Common myeloid progenitor, CD34-positive (primary cell): ENCODE measurements around the gene YOD1.

Experiments used
- CTCF ChIA-PET: fragments of 350-600 bp; sonication (Branson Sonifier 250); formaldehyde crosslinking; loops from one replicate; lab custom pipeline; 2021; ENCODE audit warnings: antibody characterized with exemption; lab: Charles Lee
- POLR2A ChIA-PET: fragments of 350-600 bp; sonication (Branson Sonifier 250); formaldehyde crosslinking; loops from one replicate; lab custom pipeline; 2021; ENCODE audit warnings: antibody characterized with exemption; lab: Charles Lee
- DNase-seq, 3 donors: peaks; one replicate each; pipeline versions ENCODE4 v3.0.0 to v3.0.0-alpha.2; 2013
- H3K27ac ChIP-seq, 2 experiments: 1 replicate in 1 of 2; 2 replicates in 1 of 2; pipeline ENCODE4 v1.7.0; 2013; ENCODE audit warnings: inconsistent platforms in 2 of 2, low read length in 2 of 2, mild to moderate bottlenecking in 2 of 2, low read depth in 1 of 2, moderate library complexity in 1 of 2; ENCODE audit not compliant: severe bottlenecking in 2 of 2, insufficient read depth in 1 of 2, poor library complexity in 1 of 2
- H3K27me3 ChIP-seq, 5 experiments: replicated peaks in 2 of 5; 1 replicate in 3 of 5; 2 replicates in 2 of 5; pipeline versions ENCODE4 v1.6.1 to v1.7.0; 2013; ENCODE audit warnings: low read length in 4 of 5, mild to moderate bottlenecking in 2 of 5, moderate library complexity in 2 of 5, inconsistent platforms in 1 of 5; ENCODE audit not compliant: insufficient read depth in 5 of 5, control insufficient read depth in 4 of 5
- H3K36me3 ChIP-seq, 4 experiments: 1 replicate in 2 of 4; 2 replicates in 2 of 4; pipeline versions ENCODE4 v1.6.1 to v1.7.0; 2013; ENCODE audit warnings: low read length in 3 of 4, control low read depth in 1 of 4, mild to moderate bottlenecking in 1 of 4; ENCODE audit not compliant: control insufficient read depth in 4 of 4, insufficient read depth in 4 of 4
- H3K4me1 ChIP-seq, 4 experiments: 1 replicate in 3 of 4; 2 replicates in 1 of 4; pipeline versions ENCODE4 v1.6.1 to v1.7.1; 2013; ENCODE audit warnings: low read length in 3 of 4, mild to moderate bottlenecking in 3 of 4, control low read depth in 1 of 4, inconsistent platforms in 1 of 4, moderate library complexity in 1 of 4; ENCODE audit not compliant: control insufficient read depth in 4 of 4, insufficient read depth in 4 of 4; ENCODE audit errors: control extremely low read depth in 1 of 4
- H3K4me3 ChIP-seq, 7 experiments: 1 replicate in 4 of 7; 2 replicates in 3 of 7; pipeline versions ENCODE4 v1.5.1 to v1.7.0; 2013; ENCODE audit warnings: mild to moderate bottlenecking in 7 of 7, low read length in 6 of 7, moderate library complexity in 6 of 7, inconsistent platforms in 2 of 7, low read depth in 2 of 7, control low read depth in 1 of 7; ENCODE audit not compliant: insufficient read depth in 4 of 7, control insufficient read depth in 1 of 7; ENCODE audit errors: extremely low read depth in 1 of 7
- H3K9me3 ChIP-seq, 5 experiments: 1 replicate in 4 of 5; 2 replicates in 1 of 5; pipeline versions ENCODE4 v1.6.1 to v1.7.1; 2013; ENCODE audit warnings: low read length in 4 of 5, mild to moderate bottlenecking in 2 of 5, inconsistent platforms in 1 of 5, low read depth in 1 of 5, moderate library complexity in 1 of 5; ENCODE audit not compliant: control insufficient read depth in 4 of 5, insufficient read depth in 2 of 5; ENCODE audit errors: control extremely low read depth in 1 of 5
- WGBS: methylation state at CpG from one replicate; pipeline ENCODE4 v1.1.5; 2013; ENCODE audit not compliant: insufficient coverage; 5-methylcytosine and 5-hydroxymethylcytosine counted together

Gene YOD1

DNA sequence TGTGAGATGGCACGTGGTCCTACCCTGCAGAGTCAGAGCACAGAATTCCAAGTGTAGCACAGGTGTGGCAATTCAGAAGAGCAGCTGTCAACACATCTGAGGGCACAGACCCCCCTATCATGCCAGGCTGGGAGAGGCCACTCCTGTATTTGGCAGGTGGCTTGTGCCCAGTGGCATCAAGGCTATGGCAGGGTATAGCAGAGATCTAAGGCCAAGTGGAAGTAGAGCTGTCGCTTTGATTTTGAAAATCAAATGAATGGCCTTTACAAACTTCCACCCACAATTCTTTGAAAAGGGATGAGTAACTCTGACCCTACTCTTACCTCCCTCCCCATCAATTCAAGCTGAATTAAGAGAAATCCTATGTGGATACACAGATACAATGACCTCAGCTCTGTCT lies 31.8 kb downstream of the YOD1 start:
- CTCF ChIA-PET = interaction anchor here (1.5 to 8.9 kb wide), 2 partner anchors 10 to 14 kb away, joined by 4 to 67 read pairs; no protein-coding TSS in a partner anchor
- no peak for DNase-seq
- Histone ChIP-seq H3K4me1 (peaks cover 5 to 16% (median 9%) of the 10 kb centered on the region in 4 experiments), H3K9me3 (no peaks in the 10 kb centered on the region), H3K4me3 (no peak overlapping the region), H3K36me3 (no peaks in the 10 kb centered on the region), H3K27ac (no peak overlapping the region), H3K27me3 (no peaks in the 10 kb centered on the region)
- WGBS = 100% methylated on average over 1 of the region's 2 CpGs
- POLR2A ChIA-PET = no interaction called here

DNA sequence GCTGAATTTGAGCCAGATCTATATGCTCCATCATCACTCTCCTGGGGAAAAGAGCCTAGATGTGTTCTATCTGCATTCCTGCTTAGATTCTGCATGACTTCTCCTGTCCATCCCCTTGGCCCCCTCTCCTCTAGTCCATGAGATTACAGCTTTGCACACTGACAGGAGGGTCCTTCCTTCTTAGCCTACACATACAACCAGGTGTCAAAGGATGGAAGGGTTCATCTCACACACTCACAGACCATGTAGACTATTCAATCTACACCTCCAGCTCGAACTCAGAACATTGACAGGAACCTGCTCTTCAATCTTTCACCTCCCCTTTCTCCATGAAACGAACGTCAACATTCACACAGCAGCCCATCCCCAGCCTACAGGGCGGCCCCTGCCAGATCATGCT lies 32.3 kb downstream of the YOD1 start:
- H3K4me1 ChIP-seq = peaks cover under 1 to 11% (median 5%) of the 10 kb centered on the region in 4 experiments
- DNase-seq = no peak
- no peak overlapping the region for H3K27ac ChIP-seq
- no peaks in the 10 kb centered on the region for H3K36me3 ChIP-seq
- no peaks in the 10 kb centered on the region for H3K27me3 ChIP-seq
- H3K4me3 ChIP-seq = no peak overlapping the region
- WGBS = 98% methylated on average over 4 of the region's 4 CpGs
- ChIA-PET POLR2A (no interaction called here), CTCF (interaction anchor here (0.9 to 8.9 kb wide), 2 partner anchors 14 to 34 kb away, joined by 3 to 67 read pairs; no protein-coding TSS in a partner anchor)
- H3K9me3 ChIP-seq = no peaks in the 10 kb centered on the region

DNA sequence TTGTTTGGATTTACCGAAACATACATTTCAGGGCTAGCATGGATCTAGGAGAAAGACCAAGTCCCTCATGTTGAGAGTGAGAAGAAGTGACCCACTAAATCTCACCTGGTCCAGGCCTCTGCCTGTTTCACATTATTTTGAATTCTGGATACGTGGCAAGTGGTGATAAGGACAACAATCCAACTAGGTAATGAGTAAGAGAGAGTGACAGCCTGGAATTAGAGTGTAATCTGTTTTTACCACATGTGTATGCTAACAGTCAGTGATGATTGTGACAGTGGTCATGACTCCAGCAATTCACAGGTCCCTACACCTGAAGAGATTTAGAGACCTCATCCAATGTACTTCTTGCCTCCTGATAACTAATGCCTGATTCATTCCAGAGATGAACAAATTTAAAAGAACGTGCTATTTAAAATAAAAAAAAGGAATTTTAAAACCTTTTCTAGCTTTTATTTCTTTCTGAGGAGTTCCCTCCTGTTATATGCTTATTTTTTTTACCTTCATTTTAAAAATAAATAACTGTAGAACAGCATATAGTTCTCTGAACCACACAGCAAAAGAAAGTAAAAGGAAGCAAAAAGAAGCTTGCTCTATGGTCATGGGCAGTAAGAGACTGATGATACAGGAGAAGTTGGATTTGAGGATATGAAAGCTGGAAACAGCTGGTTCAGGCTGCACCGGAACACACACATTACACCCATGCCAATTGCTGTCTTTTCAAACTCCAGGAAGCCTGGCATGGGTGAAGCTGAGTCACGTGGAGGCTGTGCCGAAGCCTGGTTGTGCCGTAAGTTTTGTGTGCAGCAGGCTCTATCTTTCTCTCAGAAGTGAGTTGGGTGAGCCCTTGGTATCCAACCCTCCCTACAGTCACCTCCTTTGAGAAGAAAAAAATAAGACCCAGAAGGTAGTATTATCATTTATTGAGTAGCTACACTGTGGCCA lies 33.1 kb downstream of the YOD1 start:
- H3K4me3 ChIP-seq = no peak overlapping the region
- ChIA-PET POLR2A (interaction anchor here (0.7 kb wide), 1 partner anchor 42 kb away, joined by 5 read pairs; no protein-coding TSS in a partner anchor), CTCF (interaction anchor here (0.9 to 8.9 kb wide), 2 partner anchors 13 to 35 kb away, joined by 3 to 67 read pairs; no protein-coding TSS in a partner anchor)
- peak in 2 of 3 donors; percentile 43 to 70 for DNase-seq
- H3K9me3 ChIP-seq = no peaks in the 10 kb centered on the region
- 93% methylated on average over 3 of the region's 7 CpGs for WGBS
- no peaks in the 10 kb centered on the region for H3K27me3 ChIP-seq
- H3K4me1 ChIP-seq = peaks cover 0 to 9% (median 2%) of the 10 kb centered on the region in 4 experiments
- no peak overlapping the region for H3K27ac ChIP-seq
- H3K36me3 ChIP-seq = no peaks in the 10 kb centered on the region

DNA sequence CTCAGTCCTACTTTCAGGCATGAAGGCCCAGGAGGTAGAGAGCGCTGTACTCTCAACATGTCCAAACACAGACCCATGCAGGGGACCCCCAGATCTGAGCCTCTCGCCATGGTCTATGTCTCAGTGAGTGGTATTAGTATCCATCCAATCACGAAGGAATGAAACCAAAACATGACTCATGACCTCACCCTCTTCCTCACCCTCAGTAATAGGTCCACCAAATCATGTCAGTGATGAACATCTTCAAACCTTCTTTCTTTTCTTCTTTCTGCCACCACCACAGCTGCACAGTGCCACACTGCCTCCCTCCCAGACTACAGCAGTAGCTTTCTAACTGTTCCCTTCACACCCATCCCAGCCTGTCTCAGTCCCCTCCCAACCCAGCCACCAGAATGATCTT lies 35.2 kb downstream of the YOD1 start:
- ChIA-PET CTCF (interaction anchor here (0.8 to 2.9 kb wide), 2 partner anchors 11 to 35 kb away, joined by 3 to 15 read pairs; no protein-coding TSS in a partner anchor), POLR2A (no interaction called here)
- WGBS = 100% methylated on average over 2 of the region's 3 CpGs

DNA sequence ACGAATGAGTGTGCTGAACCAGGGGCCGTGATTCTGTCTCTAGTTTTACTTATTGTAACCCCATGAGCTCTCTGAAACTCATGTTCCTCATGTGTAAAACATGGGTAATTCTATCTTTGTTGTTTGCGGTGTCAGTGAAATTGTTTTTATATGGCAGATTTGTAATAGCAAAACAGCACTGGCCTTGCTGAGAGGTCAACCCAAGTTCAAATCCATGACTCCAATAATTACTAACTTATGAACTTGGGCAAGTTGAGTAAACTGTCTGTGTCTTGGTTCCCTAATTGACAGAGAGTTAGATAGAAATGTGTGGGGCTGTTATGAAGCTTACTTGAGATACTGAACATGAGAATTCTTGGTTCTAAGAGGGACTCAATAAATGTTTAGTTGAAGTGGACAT lies 36.3 kb downstream of the YOD1 start:
- no peak overlapping the region for H3K4me3 ChIP-seq
- ChIA-PET POLR2A (no interaction called here), CTCF (interaction anchor here (0.8 to 2.9 kb wide), 2 partner anchors 10 to 34 kb away, joined by 3 to 15 read pairs; no protein-coding TSS in a partner anchor)
- no peak overlapping the region for H3K27ac ChIP-seq
- DNase-seq = no peak
- H3K4me1 ChIP-seq = no peaks in the 10 kb centered on the region
- H3K27me3 ChIP-seq = no peaks in the 10 kb centered on the region
- WGBS = no CpG with 5 or more reads among the region's 3 CpGs
- no peaks in the 10 kb centered on the region for H3K36me3 ChIP-seq
- H3K9me3 ChIP-seq = no peaks in the 10 kb centered on the region

More for the DNA sequence above, 35.2 kb downstream of the YOD1 start:
- H3K4me3 ChIP-seq = no peak overlapping the region
- H3K36me3 ChIP-seq = no peaks in the 10 kb centered on the region
- no peak for DNase-seq
- peaks cover 0 to 5% (median under 1%) of the 10 kb centered on the region in 4 experiments for H3K4me1 ChIP-seq
- no peaks in the 10 kb centered on the region for H3K9me3 ChIP-seq
- no peak overlapping the region for H3K27ac ChIP-seq
- H3K27me3 ChIP-seq = no peaks in the 10 kb centered on the region

DNA sequence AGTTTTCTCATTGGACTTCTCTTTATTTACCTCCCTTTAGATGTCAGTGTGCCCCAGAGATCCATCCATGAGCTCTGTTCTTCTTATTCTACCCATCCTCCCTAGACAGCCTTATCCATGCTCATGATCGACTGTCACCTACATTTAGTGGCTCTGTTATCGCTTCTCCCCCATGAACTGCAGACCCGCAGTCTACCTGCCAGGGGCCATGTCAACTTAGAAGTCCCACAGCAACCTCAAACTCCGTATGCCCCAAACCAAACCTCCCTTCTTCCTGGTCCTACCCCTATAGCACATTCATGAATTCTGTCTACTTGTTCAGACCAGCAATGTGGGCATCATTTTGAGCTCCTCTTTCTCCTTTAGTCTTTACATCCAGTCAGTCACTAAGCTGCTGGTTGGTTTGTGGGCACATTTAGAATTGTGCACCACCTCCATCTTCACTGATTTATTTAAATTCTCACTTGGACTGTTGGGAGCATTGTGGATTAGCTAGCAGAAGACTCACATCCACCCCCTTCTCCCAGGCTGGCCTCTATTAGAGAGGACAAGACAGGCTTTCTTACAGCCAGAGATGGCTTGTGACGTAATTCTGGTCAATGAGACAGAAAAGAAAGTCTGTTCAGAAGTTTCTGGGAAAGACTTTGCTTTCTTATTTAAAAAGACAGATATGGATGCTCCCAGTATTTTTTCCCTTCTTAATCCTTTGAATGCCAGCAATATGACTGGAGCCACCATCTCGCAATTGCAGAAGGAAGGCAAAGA lies 37.5 kb downstream of the YOD1 start:
- WGBS = 100% methylated on average over 6 of the region's 6 CpGs
- POLR2A ChIA-PET = no interaction called here
- CTCF ChIA-PET = interaction anchor here (0.6 to 2.9 kb wide), 5 partner anchors 8 to 486 kb away, joined by 3 to 15 read pairs (median 4); partner anchors contain the start of gene IL20

More for the DNA sequence above, 37.5 kb downstream of the YOD1 start:
- Histone ChIP-seq H3K27ac (no peak overlapping the region), H3K4me3 (no peak overlapping the region), H3K9me3 (no peaks in the 10 kb centered on the region), H3K36me3 (no peaks in the 10 kb centered on the region), H3K27me3 (no peaks in the 10 kb centered on the region), H3K4me1 (no peaks in the 10 kb centered on the region)
- DNase-seq = no peak
